ENCODE results near the gene PHLDB2. TPM values are rescaled to one million over a fixed set of nuclear protein-coding genes. Genes with fewer than 3 reads are reported as not detected.

PHLDB2 gene
- total RNA-seq, 1 donor from 2014 or later: 45.5 TPM

GRCh38 chr3:111850537-111850936, 8.5 kb upstream of the PHLDB2 start:
- no peaks in the 10 kb centered on the region for H3K27me3 ChIP-seq (ENCODE audit: control insufficient read depth, insufficient read depth, low read length)
- FAIRE-seq (no peak), DNase-seq (ENCODE audit: low read depth) (peak; percentile 79)
- H3K36me3 ChIP-seq (ENCODE audit: control insufficient read depth, insufficient read depth, low read length): peaks cover 12% of the 10 kb centered on the region
- H3K4me3 ChIP-seq (ENCODE audit: low read depth, low read length): no peak overlapping the region
- no peak for TF ChIP-seq CTCF (IDR thresholded peaks at IDR 0.05; ENCODE audit: insufficient read depth, low read length, severe bottlenecking)

- peak; percentile 61 for DNase-seq (ENCODE audit: low read depth)
- H3K36me3 ChIP-seq (ENCODE audit: control insufficient read depth, insufficient read depth, low read length): peaks cover 12% of the 10 kb centered on the region
- H3K4me3 ChIP-seq (ENCODE audit: low read depth, low read length): no peak overlapping the region
- TF ChIP-seq CTCF (IDR thresholded peaks at IDR 0.05; ENCODE audit: insufficient read depth, low read length, severe bottlenecking): no peak
- FAIRE-seq: no peak
- H3K27me3 ChIP-seq (ENCODE audit: control insufficient read depth, insufficient read depth, low read length): no peaks in the 10 kb centered on the region
Measured at GRCh38 chr3:111851511-111851954, 7.5 kb upstream of the PHLDB2 start.

GRCh38 chr3:111852540-111852939, 6.5 kb upstream of the PHLDB2 start:
- FAIRE-seq (no peak), DNase-seq (ENCODE audit: low read depth) (no peak)
- peaks cover 9% of the 10 kb centered on the region for H3K36me3 ChIP-seq (ENCODE audit: control insufficient read depth, insufficient read depth, low read length)
- no peak overlapping the region for H3K4me3 ChIP-seq (ENCODE audit: low read depth, low read length)
- no peak for TF ChIP-seq CTCF (IDR thresholded peaks at IDR 0.05; ENCODE audit: insufficient read depth, low read length, severe bottlenecking)
- no peaks in the 10 kb centered on the region for H3K27me3 ChIP-seq (ENCODE audit: control insufficient read depth, insufficient read depth, low read length)

GRCh38 chr3:111853068-111853467, 6.0 kb upstream of the PHLDB2 start:
- FAIRE-seq (no peak), DNase-seq (ENCODE audit: low read depth) (no peak)

GRCh38 chr3:111854990-111855389, 4.1 kb upstream of the PHLDB2 start:
- TF ChIP-seq CTCF (IDR thresholded peaks at IDR 0.05; ENCODE audit: insufficient read depth, low read length, severe bottlenecking): no peak
- FAIRE-seq: no peak

More at GRCh38 chr3:111853068-111853467, 6.0 kb upstream of the PHLDB2 start:
- Histone ChIP-seq H3K36me3 (ENCODE audit: control insufficient read depth, insufficient read depth, low read length) (peaks cover 9% of the 10 kb centered on the region), H3K4me3 (ENCODE audit: low read depth, low read length) (no peak overlapping the region), H3K27me3 (ENCODE audit: control insufficient read depth, insufficient read depth, low read length) (no peaks in the 10 kb centered on the region)
- no peak for TF ChIP-seq CTCF (IDR thresholded peaks at IDR 0.05; ENCODE audit: insufficient read depth, low read length, severe bottlenecking)

GRCh38 chr3:111856501-111856900, 2.6 kb upstream of the PHLDB2 start:
- H3K27me3 ChIP-seq (ENCODE audit: control insufficient read depth, insufficient read depth, low read length): no peaks in the 10 kb centered on the region
- no peak for TF ChIP-seq CTCF (IDR thresholded peaks at IDR 0.05; ENCODE audit: insufficient read depth, low read length, severe bottlenecking)
- H3K4me3 ChIP-seq (ENCODE audit: low read depth, low read length): no peak overlapping the region
- FAIRE-seq: no peak
- peaks cover 9% of the 10 kb centered on the region for H3K36me3 ChIP-seq (ENCODE audit: control insufficient read depth, insufficient read depth, low read length)
- DNase-seq (ENCODE audit: low read depth): no peak

More at GRCh38 chr3:111854990-111855389, 4.1 kb upstream of the PHLDB2 start:
- Histone ChIP-seq H3K36me3 (ENCODE audit: control insufficient read depth, insufficient read depth, low read length) (peaks cover 9% of the 10 kb centered on the region), H3K27me3 (ENCODE audit: control insufficient read depth, insufficient read depth, low read length) (no peaks in the 10 kb centered on the region), H3K4me3 (ENCODE audit: low read depth, low read length) (no peak overlapping the region)
- DNase-seq (ENCODE audit: low read depth): no peak
